WTC11 (cell line): Measurements from ENCODE around the gene TRIM7. TPM values are rescaled to one million over a fixed set of nuclear protein-coding genes. Genes with fewer than 3 reads are reported as not detected.

Source experiments
- ATAC-seq: fragments of 200-7000 bp; cut with Tn5 transposase; 2 replicates; pipeline ENCODE4 v1.10.0; 2021; ENCODE audit warnings: mild to moderate bottlenecking, moderate library complexity
- CTCF ChIA-PET: fragments of 300-600 bp; sonication (Branson Sonifier 250); formaldehyde crosslinking; loops from one replicate; lab custom pipeline; 2021; ENCODE audit warnings: antibody characterized with exemption; lab: Charles Lee
- POLR2A ChIA-PET: fragments of 350-600 bp; sonication (Branson Sonifier 250); formaldehyde crosslinking; loops from one replicate; lab custom pipeline; 2021; ENCODE audit warnings: antibody characterized with exemption; lab: Charles Lee
- DNase-seq: peaks from one replicate; pipeline ENCODE4 v3.0.0; 2021; ENCODE audit warnings: low spot score
- H3K27ac Mint-ChIP-seq: 2 replicates; pipeline ENCODE4 v1.8.0; 2021; ENCODE audit warnings: mixed read lengths
- H3K27me3 Mint-ChIP-seq: 2 replicates; pipeline ENCODE4 v1.8.0; 2021; ENCODE audit warnings: low read depth, mild to moderate bottlenecking, moderate library complexity, mixed read lengths
- H3K36me3 Mint-ChIP-seq: 2 replicates; pipeline ENCODE4 v1.8.0; 2021; ENCODE audit warnings: mixed read lengths
- H3K4me1 Mint-ChIP-seq: 2 replicates; pipeline ENCODE4 v1.8.0; 2022; ENCODE audit warnings: mixed read lengths
- H3K4me3 Mint-ChIP-seq: 2 replicates; pipeline ENCODE4 v1.8.0; 2021; ENCODE audit warnings: mild to moderate bottlenecking, moderate library complexity, mixed read lengths
- H3K9me3 Mint-ChIP-seq: 2 replicates; pipeline ENCODE4 v1.8.0; 2021; ENCODE audit warnings: mixed read lengths
- ATF1 ChIP-seq: sonication (generic); formaldehyde crosslinking; IDR thresholded peaks from 2 replicates; pipeline ENCODE4 v1.8.1; 2023; ENCODE audit warnings: mild to moderate bottlenecking, moderate library complexity, missing genetic modification reagents
- CREM ChIP-seq: sonication (generic); formaldehyde crosslinking; IDR thresholded peaks from 2 replicates; pipeline ENCODE4 v1.8.1; 2022; ENCODE audit warnings: mild to moderate bottlenecking, missing genetic modification reagents, moderate library complexity
- ELF4 ChIP-seq: sonication (generic); formaldehyde crosslinking; IDR thresholded peaks from 2 replicates; pipeline ENCODE4 v1.8.1; 2022; ENCODE audit warnings: low read depth, mild to moderate bottlenecking, moderate library complexity, missing genetic modification reagents
- ESRRA ChIP-seq: sonication (generic); formaldehyde crosslinking; IDR thresholded peaks from 2 replicates; pipeline ENCODE4 v1.8.1; 2022; ENCODE audit warnings: mild to moderate bottlenecking, missing genetic modification reagents, borderline replicate concordance
- FOXP1 ChIP-seq: sonication (generic); formaldehyde crosslinking; IDR thresholded peaks from 2 replicates; pipeline ENCODE4 v1.8.0; 2022; ENCODE audit warnings: missing genetic modification reagents, mild to moderate bottlenecking, moderate library complexity, borderline replicate concordance
- GABPB1 ChIP-seq: sonication (generic); formaldehyde crosslinking; IDR thresholded peaks from 2 replicates; pipeline ENCODE4 v1.8.1; 2023; ENCODE audit warnings: mild to moderate bottlenecking, missing genetic modification reagents
- GRHL2 ChIP-seq: fragments of 250-450 bp; sonication (Bioruptor Pico); IDR thresholded peaks from 2 replicates; pipeline ENCODE4 v1.8.0; 2022; ENCODE audit warnings: mild to moderate bottlenecking, moderate library complexity; ENCODE audit not compliant: insufficient replicate concordance, severe bottlenecking
- JUN ChIP-seq: sonication (generic); formaldehyde crosslinking; IDR thresholded peaks from 2 replicates; pipeline ENCODE4 v1.8.0; 2023; ENCODE audit warnings: mild to moderate bottlenecking, missing genetic modification reagents
- KAT7 ChIP-seq: sonication (generic); formaldehyde crosslinking; IDR thresholded peaks from 2 replicates; pipeline ENCODE4 v1.8.1; 2023; ENCODE audit warnings: missing genetic modification reagents, mild to moderate bottlenecking, borderline replicate concordance
- MXD4 ChIP-seq: fragments of 250-450 bp; sonication (Bioruptor Pico); IDR thresholded peaks from 2 replicates; pipeline ENCODE4 v1.8.0; 2021; ENCODE audit warnings: mild to moderate bottlenecking, moderate library complexity, borderline replicate concordance
- NFATC4 ChIP-seq: fragments of 250-450 bp; sonication (Bioruptor Pico); IDR thresholded peaks from 2 replicates; pipeline ENCODE4 v1.9.0; 2021; ENCODE audit warnings: mild to moderate bottlenecking
- NR2C2 ChIP-seq: sonication (generic); formaldehyde crosslinking; IDR thresholded peaks from 2 replicates; pipeline ENCODE4 v1.8.0; 2022; ENCODE audit warnings: mild to moderate bottlenecking, missing genetic modification reagents
- PRDM15 ChIP-seq: sonication (generic); formaldehyde crosslinking; IDR thresholded peaks from 2 replicates; pipeline ENCODE4 v1.8.0; 2022; ENCODE audit warnings: missing genetic modification reagents
- RELA ChIP-seq: sonication (generic); formaldehyde crosslinking; IDR thresholded peaks from 2 replicates; pipeline ENCODE4 v1.8.1; 2022; ENCODE audit warnings: missing genetic modification reagents, mild to moderate bottlenecking, borderline replicate concordance
- RORB ChIP-seq: fragments of 250-450 bp; sonication (Bioruptor Pico); IDR thresholded peaks from 2 replicates; pipeline ENCODE4 v1.9.0; 2021; ENCODE audit warnings: mild to moderate bottlenecking
- STAT6 ChIP-seq: sonication (generic); formaldehyde crosslinking; conservative IDR thresholded peaks from 2 replicates; pipeline ENCODE4 v1.8.1; 2023; ENCODE audit warnings: mild to moderate bottlenecking, low read depth, missing genetic modification reagents, moderate library complexity
- ZNF232 ChIP-seq: sonication (generic); formaldehyde crosslinking; IDR thresholded peaks from 2 replicates; pipeline ENCODE4 v1.8.0; 2022; ENCODE audit warnings: mild to moderate bottlenecking, missing genetic modification reagents
- ZNF263 ChIP-seq: sonication (generic); formaldehyde crosslinking; IDR thresholded peaks from 2 replicates; pipeline ENCODE4 v1.8.1; 2022; ENCODE audit warnings: low read depth, mild to moderate bottlenecking, moderate library complexity, missing genetic modification reagents
- ZNF532 ChIP-seq: fragments of 250-450 bp; sonication (Bioruptor Pico); IDR thresholded peaks from 2 replicates; pipeline ENCODE4 v1.9.0; 2021; ENCODE audit warnings: mild to moderate bottlenecking, borderline replicate concordance
- total RNA-seq: library from RNA; stranded (reverse); gene quantifications from 3 replicates; pipeline ENCODE4 v1.2.3, GENCODE V29; 2021

The TRIM7 gene
- total RNA-seq, 1 experiment from 2014 or later = 1.4 TPM

- no peak for ATAC-seq
- POLR2A ChIA-PET = no interaction called here
- CTCF ChIA-PET = no interaction called here
- no peaks in the 10 kb centered on the region for H3K9me3 Mint-ChIP-seq
- H3K4me3 Mint-ChIP-seq = no peak overlapping the region
- H3K36me3 Mint-ChIP-seq = peaks cover 27% of the 10 kb centered on the region
- DNase-seq = no peak
- TF ChIP-seq RORB (CRISPR knock-in tag) (no peak), FOXP1 (no peak), ATF1 (CRISPR knock-in tag) (no peak), ZNF532 (CRISPR knock-in tag) (no peak), NR2C2 (CRISPR knock-in tag) (no peak), CREM (no peak), NFATC4 (CRISPR knock-in tag) (no peak), MXD4 (no peak), ESRRA (CRISPR knock-in tag) (no peak), JUN (CRISPR knock-in tag) (no peak), STAT6 (no peak), ZNF263 (CRISPR knock-in tag) (no peak), KAT7 (CRISPR knock-in tag) (no peak), ZNF232 (CRISPR knock-in tag) (no peak), GRHL2 (CRISPR knock-in tag) (no peak), ELF4 (CRISPR knock-in tag) (no peak), GABPB1 (CRISPR knock-in tag) (no peak), RELA (no peak), PRDM15 (CRISPR knock-in tag) (no peak)
- TF ChIP-seq, all 79 proteins: peak for 0
- Mint-ChIP-seq H3K4me1 (no peaks in the 10 kb centered on the region), H3K27ac (no peak overlapping the region; the same call in 1 of the 2 replicates), H3K27me3 (no peaks in the 10 kb centered on the region)
Measured at GRCh38 chr5:181229996-181230395, 25.0 kb upstream of the TRIM7 start.
